Stimulated activated CD8-positive, alpha-beta memory T cell treated with anti-CD3 and anti-CD28 coated beads, Interleukin-4, amount 100 ng/mL, for 1 hour (primary cell): ENCODE data around the gene ERMP1.

Source experiments
- DNase-seq, 2 donors: peaks; one replicate each; pipeline ENCODE4 v3.0.0-alpha.2; 2020; ENCODE audit warnings: low read depth in 2 of 2, low spot score in 1 of 2

Gene ERMP1

DNA sequence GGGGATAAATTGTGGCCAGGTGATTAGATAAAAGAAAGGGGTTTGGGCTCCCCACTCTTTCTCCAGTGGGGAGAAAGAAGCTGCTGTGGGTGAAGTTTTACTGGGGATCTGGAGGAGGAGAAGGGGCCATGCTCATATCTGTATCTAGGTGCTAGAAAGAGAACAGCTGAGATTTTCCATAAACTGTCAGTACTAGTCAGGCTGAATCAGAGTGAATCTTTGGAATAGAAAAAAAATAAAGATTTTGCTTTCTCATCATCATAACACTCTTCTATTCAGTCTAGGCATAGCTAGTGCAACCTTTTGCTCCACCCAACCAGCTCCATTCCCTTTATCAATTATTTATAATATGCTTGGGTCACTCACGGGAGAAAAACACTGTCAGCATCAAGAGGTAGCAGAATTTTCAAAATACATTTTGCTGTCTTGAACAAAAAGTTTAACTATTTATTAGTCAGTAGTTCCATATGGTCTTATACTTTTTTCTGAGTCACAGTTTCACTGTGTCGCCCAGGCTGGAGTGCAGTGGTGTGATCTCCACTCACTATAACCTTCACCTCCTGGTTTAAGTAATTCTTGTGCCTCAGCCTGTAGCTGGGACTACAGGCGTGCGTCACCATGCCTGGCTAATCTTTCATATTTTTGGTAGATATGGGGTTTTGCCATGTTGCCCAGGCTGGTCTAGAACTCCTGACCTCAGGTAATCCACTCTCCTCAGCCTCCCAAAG, 21.3 kb upstream of the ERMP1 start:
- no peak for DNase-seq

DNA sequence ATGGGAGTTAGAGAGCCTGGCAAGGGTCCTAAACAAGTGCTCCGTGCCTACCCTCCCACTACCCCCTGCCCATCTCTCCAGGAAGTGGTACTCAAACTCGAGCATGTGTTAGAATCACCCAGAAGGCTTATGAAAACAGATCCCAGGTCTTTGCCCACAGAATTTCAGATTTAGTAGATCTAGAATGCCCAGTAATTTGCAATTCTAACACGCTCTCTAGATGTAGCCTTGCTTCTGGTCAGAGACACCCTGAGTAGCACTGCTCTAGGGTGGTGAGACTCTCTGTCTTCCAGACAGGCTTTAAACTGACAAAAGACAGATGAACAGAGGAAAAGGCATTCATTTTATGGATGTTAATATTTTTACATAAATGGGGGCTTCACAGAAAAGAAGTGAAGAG, 20.7 kb upstream of the ERMP1 start:
- DNase-seq: no peak

DNA sequence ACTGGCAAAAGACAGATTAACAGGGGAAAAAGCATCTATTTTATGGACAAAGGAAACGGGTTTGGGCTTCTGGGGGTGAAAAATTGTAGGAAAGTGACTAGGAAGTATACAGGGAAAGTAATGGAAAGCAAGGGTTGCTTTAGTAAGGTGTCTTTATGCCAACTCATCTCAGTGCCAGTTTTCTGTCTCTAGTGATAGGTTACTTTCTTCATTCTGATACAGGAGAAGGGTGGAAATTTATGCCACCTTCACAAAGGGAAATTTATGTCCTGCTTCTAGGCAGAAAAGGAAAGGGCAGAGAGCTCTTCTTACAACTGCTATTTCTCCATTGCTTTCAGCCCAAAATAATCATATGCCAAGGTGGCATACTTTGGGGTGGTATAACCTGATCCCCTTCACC, 20.1 kb upstream of the ERMP1 start:
- no peak for DNase-seq

DNA sequence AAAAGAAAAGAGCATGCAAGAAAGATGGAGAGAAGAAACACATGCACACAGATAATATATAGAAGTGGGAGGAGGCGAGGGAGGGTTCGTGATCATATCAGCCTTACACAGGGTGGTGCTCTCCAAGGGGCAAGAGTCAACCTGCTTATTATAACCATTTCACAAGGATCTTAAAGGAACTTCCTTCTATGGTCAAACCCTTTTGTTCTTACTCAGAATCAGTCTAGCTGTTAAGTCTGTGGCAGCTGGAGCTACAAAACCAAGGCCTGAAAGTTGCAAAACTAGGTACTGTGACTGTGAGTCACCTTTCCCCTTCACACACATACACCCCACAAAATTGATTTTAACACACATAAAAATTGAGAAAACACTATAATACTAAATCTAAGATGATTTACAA, 18.5 kb upstream of the ERMP1 start:
- DNase-seq: no peak

DNA sequence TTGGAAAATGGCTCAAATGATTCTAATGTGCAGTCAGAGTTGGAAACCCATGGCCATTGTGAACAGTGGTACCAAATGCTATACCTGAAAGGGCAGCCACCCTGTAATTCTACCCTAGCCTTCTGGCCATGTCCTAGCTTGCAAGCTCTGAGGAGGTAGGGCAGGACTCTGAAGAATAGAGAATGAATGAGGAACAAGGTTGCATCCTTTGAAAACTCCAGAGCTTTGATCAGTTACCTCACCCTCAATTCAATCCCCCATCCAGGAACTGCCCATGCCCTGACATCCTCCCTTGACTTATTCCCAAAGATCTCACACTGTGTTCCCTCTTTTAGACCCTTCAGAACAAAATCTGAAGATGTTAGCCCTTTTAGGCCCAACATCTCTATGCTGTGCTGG, 17.8 kb upstream of the ERMP1 start:
- DNase-seq: no peak

DNA sequence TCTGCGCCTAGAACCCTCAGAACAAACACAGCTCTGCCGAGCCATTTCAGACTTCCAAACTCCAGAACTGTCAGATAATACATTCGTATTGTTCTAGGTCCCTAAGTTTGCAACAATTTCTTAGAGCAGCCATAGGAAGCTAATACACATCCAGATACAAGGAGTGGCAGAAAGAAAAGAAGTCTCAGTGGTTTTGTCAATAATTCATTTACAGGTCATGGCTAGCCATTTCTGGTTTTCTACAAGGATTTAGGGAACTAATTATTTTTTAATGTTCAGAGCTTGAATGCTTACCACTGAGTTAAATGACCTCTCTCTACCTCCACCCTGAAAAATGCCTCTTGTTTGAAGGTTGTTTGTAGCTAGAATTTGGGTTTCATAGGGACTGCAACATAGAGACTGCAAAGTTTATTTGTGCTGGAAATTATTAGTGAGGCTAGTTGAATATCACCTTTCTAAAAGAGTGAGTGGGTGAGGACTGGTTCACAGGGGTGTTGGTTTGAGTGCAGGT, 15.5 kb upstream of the ERMP1 start:
- no peak for DNase-seq

DNA sequence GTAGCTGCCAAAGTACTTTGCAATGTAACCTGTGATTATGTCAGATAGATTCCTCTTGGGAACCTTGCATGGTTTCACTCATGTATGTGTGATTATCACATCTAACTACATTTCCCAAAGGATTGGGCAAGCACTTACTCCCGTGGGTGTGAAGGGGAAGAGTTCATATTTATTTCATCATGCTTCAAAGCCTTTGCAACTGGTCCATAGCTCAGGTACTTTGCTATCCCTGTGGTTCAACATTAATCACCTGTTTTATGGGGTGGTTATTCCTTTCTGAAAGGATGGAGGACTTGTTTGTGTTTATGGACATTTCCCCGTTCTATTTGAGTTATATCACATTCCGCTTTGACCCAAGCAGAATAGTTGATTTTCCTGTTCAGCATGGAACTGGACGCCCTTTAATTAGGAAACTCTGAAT, 13.6 kb upstream of the ERMP1 start:
- DNase-seq: no peak

DNA sequence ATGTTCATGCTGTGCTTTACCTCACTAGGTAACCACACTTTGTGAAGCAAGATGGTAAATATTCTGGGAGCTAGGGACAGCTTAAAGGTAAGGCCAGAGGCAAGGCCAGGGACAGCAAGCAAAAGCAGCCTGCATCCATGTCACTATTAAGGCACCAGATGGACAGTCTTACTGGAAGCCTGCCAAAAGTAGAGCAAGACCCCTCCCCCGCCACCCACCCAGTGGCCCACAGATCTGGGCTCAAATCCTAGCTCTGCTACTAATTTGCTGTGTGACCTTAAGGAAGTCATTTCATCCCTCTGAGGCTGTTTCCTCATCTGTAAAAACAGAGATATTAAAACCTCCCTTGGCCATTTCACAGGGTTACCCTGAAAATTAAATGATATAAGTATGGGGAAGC, 13.2 kb upstream of the ERMP1 start:
- no peak for DNase-seq

DNA sequence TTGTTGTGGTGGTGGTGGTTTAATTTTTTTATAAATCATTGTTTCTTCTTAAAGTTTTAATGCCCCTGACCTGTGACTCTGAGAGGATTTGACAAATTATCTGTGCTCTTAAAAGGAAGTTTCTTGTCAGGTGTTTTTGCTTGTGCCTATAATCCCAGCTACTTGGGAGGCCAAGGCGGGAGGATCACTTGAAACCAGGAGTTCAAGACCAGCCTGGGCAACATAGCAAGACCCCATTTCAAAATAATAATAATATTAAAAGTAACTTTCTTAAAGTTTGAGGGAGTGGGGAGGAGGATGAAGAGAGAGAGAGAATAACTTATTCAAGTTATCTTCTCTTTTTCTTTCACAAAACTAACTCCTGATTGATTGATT, 12.2 kb upstream of the ERMP1 start:
- no peak for DNase-seq

DNA sequence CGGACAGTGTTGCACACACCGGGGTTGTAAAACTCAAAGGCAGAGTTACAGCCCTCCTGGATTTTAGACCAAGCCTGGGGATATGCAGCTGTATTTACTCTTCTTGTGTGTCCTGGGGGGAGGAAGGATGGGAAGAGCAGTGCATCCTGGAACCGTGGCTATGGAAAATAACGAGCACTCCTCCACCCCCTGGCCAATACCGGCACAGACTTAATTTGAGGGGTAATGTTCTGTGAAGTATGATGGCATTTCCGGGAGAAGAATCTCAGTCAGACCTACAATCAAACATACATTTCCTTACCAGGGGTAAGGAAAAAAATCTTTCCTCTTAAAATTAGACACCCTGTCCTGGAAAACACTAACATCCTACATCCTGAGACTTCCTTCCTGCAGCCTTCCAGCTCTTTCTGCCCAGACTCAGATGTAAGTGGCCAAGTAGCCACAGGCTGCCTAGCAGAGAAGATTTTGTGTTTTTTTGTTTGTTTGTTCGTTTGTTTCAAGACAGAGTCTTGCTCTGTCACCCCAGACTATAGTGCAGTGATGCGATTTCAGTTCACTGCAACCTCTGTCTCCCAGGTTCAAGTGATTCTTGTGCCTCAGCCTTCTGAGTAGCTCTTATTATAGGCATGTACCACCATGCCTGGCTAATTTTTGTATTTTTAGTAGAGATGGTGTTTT, 11.0 kb upstream of the ERMP1 start:
- no peak for DNase-seq

DNA sequence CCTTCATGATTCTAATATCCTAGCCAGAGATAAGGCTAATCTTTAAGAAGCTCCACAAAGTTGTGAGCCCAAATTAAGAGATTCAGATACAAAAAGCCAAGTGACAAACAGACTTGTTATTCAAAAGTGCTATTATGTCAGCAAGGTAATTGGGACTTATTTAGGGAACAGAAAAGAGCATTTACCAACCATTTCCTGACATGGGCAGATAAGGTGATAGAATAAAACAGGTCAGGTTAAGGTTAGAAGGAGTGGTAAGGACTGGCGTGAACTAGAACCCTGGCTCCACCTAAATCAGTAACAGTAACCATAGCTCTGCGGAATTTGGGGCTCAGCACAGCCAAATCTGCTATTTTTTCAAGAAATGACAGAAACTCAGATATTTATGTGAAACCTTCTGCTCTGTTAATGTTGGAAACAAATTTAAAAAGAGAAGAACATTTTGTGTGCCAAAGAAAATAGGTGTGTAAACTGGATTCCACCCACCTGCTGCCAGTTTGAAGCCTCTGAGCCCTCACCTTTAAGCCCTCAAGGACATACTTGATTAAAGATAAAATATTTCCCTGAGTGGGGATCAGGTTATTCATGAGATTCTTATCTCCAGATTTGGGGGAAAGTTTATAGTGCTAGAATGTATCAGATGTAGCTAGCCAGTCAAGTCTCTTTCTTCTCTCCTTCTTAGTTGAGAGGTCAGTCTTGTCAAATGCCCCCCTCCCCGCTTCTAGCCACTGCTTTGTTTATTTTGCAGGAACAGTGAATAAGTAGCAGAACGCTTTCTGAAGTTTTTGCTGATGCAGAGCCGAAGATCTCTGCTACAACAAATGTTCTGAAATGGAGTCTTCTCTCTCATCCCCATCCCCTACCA, 10.2 kb upstream of the ERMP1 start:
- no peak for DNase-seq

DNA sequence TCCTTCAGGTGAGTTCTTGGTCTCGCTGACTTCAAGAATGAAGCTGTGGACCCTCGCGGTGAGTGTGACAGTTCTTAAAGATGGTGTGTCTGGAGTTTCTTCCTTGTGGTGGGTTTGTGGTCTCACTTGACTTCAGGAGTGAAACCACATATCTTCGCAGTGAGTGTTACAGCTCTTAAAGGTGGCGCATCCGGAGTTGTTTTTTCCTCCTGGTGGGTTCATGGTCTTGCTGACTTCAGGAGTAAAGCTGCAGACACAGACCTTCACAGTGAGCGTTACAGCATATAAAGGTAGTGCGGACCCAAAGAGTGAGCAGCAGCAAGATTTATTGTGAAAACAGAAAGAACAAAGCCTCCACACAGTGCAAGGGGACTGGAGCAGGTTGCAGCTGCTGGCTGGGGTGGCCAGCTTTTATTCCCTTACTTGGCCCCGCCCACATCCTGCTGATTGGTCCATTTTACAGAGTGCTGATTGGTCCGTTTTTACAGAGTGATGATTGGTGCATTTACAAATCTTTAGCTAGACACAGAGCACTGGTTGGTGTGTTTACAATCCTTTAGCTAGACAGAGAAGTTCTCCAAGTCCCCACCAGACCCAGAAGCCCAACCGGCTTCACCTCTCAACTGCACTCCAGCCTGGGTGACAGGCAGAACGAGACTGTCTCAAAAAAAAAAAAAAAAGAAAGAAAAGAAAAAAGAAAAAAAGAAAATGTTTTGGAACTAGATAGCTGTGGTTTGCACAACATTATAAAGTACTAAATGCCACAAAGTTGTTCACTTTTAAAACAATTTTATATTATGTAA, 9.1 kb upstream of the ERMP1 start:
- no peak for DNase-seq

DNA sequence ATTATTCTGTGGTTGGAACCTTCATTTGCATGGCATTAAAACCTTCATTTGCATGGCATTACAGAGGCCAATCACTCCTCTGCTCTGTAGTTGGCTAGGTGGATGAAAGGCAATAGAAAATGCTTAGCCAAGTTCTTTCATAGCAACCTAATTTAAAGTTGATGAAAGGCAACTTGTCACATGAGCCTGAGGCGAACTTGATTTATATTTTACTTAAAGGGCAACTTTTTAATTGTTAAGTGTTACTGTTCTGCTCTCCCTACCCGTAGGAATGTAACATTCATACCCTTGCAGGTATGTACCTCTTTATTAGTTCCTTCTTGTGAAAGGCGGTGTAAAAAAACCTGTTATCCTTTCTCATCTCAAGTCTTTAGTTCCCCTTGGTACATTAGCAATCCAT, 7.9 kb upstream of the ERMP1 start:
- no peak for DNase-seq

DNA sequence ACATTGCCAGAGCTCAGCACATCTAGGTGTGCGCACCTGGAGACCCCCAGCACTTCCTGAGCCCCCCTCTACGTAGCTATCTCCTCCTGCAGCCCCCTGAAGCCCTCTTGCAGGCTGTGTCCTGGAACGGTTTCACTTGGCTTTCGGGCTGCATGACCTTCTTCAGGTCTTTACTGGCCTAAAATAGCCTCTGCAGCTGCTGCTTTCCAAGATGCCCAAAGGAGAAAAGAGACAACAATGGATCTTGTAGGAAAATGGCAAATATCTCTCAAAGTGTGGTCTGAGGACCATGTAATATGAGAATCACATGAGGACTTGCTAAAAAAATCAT, 6.6 kb upstream of the ERMP1 start:
- no peak for DNase-seq

DNA sequence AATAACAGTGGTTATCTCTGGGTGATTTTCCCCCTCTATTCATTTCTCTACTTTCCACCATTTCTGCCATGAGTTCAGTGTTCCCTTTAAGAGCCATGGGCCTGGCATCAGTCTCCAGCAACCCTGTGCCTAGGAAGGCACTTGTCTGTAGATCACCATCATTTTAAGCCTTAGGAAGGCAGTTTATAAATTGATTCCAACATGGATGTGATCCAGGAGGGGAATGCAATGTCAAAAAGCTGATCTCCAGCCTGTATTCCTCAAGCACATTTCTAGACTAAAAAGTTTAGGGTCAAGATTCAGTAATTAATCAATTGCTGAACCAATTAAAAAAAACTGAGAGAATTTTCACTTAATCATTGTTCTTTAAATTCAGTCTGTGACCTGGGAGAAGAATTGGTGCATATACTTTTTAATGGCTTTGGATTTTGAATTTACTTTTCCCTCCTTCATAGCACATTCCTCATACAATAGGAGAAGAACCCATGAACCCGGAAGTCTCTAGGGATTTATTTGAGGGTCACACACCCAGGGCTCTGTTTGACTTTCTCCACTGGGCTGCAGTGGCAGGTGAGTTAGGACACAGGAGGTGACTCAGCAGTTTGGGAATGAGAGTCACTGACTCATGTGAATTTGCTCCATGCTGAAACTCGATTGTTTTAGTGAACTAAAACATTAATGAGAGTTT, 6.1 kb upstream of the ERMP1 start:
- no peak for DNase-seq

DNA sequence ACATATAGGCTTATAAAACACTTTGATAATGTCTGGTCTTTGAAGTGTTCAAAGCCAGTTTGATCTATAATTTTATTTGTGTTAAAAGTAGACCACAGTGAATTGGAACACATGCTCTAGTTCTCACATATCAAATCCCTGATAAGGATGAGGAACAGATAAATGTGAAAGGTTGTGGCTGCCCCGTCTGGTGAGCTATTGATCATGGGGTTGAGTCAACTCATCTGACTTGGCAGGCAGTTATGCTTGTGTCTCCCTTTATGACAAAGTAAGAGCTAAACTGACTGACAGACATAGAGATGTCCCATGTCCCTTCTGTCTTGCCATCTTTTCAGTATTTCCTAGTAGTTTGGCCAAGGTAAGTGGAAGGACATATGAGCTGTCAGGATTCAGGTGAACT, 2.9 kb upstream of the ERMP1 start:
- DNase-seq: no peak

DNA sequence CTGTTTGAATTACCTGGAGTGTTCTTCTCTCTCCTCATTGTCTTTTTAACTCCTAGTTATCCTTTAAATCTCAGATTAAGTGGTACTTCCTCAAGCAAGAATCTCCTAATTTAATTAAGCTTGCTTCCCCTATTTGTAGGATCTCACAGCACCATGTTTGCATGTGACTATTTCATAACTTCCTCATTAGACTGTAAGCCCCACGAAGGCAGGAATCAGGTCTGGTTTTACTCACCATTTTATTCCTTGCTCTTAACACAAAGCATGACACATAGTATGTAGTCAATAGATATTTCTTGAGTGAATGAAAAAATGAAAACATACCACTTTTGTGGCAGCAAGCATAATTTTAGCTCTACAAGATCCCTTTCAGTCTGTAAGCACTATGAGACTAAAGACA, 1.3 kb upstream of the ERMP1 start:
- no peak for DNase-seq

DNA sequence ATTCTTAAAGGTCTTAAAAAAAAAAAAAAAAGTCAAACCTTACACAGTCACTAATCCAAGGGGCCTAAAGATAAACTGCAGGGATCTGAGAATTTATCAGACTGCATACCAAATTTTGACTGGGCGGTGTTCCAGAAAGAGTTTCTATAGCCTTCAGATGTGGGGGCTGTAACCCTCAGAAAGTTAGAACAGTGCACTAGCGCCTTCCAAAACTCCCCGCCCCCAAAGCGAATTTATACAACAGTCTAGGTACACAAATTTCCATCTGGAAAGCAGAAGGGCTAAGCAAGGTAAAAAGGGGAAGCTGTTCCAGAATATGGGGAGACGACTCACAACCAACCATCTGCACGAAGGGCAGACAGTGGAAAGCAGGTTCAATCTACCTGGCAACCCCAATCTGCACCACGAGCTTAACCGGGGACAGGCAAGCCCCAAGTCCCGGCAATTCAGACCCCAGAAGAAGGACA, 813 bp downstream of the ERMP1 start:
- no peak for DNase-seq

DNA sequence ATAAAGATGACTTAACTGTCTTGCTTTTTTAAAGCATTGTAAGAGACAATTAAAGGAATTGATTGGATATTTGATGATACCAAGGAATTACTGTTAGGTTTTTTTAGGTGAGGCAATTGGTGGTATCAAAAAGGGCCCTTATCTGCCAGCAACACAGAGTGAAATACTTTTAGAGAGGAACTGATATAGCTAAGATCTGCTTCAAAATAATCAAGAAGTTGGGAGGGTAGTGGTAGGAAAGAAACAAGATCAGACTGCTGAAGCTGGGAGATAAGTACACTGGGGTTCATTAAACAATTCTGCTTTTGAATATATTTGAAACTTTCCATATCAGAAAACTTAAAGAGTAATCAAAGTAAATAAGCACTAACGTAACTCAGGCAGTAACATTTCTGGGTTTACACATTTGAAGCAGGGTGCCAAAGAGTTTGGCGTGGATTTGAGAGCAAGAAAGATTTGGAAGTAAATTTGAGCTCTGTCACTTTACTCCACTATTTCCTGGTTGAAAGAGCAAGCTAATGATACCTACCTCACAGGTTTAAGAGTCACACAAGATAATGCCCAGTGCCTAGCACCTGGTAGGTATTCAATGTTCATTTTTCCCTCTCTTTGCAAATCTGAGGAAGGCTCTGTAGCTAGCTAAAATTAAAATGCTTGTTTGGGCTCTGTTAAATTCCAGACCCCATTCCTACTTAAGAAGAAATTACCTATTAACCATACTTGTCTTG, 6.9 kb downstream of the ERMP1 start:
- DNase-seq: no peak

DNA sequence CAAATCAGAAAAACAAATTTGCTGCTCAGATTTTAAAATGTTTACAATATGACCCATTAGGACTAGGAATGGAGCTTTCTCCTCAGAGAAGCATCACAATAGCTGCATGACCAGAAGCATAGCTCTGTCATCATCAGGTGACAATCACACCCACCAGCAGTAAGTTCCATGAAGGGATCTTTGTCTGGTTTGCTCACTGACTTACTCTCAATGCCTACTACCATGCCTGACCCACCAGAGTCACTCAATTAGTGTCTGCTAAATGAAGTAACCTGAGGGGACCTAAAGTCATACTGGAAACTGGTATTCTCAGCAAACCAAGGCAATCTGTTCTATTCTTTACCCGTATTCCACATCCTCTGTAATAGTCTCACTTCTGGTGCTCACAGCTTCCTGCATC, 7.7 kb downstream of the ERMP1 start:
- DNase-seq: no peak
